OCI-LY7 (cell line): ENCODE data around the gene AGGF1.

Experiments
- CTCF ChIP-seq: fragments of 200-600 bp; sonication (generic); conservative IDR thresholded peaks from 2 replicates; pipeline ENCODE4 v1.5.1; 2014; ENCODE audit warnings: mild to moderate bottlenecking, antibody characterized with exemption, low read length, moderate library complexity, mixed read lengths
- EZH2phosphoT487 ChIP-seq: fragments of 200-600 bp; sonication (generic); IDR thresholded peaks from 2 replicates; pipeline ENCODE4 v1.6.1; 2018; ENCODE audit warnings: low read depth, borderline replicate concordance, mild to moderate bottlenecking, mixed run types, antibody characterized with exemption, low read length, moderate library complexity, mixed read lengths

GRCh38 chr5:77016962-77017361 lies 13.2 kb upstream of the AGGF1 start:
- TF ChIP-seq CTCF, result no peak
- TF ChIP-seq EZH2phosphoT487, result no peak
